PC-3 (cell line): ENCODE measurements around the gene ABCA12.

ENCODE experiments used
- EZH2 ChIP-seq: fragments of 300-600 bp; sonication (generic); IDR thresholded peaks from one replicate; pipeline ENCODE4 v1.6.1; 2017; ENCODE audit warnings: antibody characterized with exemption, mild to moderate bottlenecking, low read length; ENCODE audit not compliant: unreplicated experiment
- EZH2phosphoT487 ChIP-seq: fragments of 300-600 bp; sonication (generic); IDR thresholded peaks from 2 replicates; pipeline ENCODE4 v1.6.1; 2018; ENCODE audit warnings: mild to moderate bottlenecking, antibody characterized with exemption, low read length, borderline replicate concordance
- TF ChIP-seq, protein P1 (sequence below): fragments of 300-600 bp; sonication (generic); conservative IDR thresholded peaks from 2 replicates; pipeline ENCODE4 v1.5.1; 2017; ENCODE audit warnings: antibody characterized with exemption, low read depth, mild to moderate bottlenecking, low read length

DNA sequence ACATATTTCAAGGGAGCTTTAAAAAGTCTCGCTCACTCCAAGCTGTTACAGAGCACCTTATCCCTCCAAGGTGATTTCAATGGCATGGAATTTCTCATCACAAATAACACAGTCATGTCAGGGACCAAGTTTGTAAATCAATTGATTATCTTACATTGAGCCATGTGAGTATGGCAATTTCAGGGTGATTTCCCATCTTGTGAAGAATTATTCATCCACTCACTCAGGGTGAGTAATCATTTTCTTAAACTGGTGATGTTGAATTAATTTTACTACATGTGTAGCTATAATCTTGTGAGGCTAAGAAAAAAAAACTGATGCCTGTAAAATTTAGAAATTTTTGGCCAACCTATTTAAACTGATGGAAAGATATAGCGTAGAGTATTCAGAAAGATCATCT, 3.3 kb upstream of the ABCA12 start:
- TF ChIP-seq, protein P1, sequence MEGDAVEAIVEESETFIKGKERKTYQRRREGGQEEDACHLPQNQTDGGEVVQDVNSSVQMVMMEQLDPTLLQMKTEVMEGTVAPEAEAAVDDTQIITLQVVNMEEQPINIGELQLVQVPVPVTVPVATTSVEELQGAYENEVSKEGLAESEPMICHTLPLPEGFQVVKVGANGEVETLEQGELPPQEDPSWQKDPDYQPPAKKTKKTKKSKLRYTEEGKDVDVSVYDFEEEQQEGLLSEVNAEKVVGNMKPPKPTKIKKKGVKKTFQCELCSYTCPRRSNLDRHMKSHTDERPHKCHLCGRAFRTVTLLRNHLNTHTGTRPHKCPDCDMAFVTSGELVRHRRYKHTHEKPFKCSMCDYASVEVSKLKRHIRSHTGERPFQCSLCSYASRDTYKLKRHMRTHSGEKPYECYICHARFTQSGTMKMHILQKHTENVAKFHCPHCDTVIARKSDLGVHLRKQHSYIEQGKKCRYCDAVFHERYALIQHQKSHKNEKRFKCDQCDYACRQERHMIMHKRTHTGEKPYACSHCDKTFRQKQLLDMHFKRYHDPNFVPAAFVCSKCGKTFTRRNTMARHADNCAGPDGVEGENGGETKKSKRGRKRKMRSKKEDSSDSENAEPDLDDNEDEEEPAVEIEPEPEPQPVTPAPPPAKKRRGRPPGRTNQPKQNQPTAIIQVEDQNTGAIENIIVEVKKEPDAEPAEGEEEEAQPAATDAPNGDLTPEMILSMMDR = no peak
- no peak for TF ChIP-seq EZH2
- no peak for TF ChIP-seq EZH2phosphoT487
